HUES64 (cell line): Measurements from ENCODE around the gene NANOG.
"Not testable (repeated sequence)": the region's sequence is repeated elsewhere in the genome, so short reads cannot be mapped to it uniquely, and the experiment has no call there.

Experiments used
- H3K27ac ChIP-seq: 2 replicates; pipeline ENCODE4 v1.7.0; 2013; ENCODE audit warnings: low read depth, low read length, inconsistent platforms
- H3K27me3 ChIP-seq: 2 replicates; pipeline ENCODE4 v1.6.1; 2013; ENCODE audit warnings: mild to moderate bottlenecking, low read length; ENCODE audit not compliant: insufficient read depth
- H3K36me3 ChIP-seq: 2 replicates; pipeline ENCODE4 v1.6.1; 2013; ENCODE audit warnings: mild to moderate bottlenecking, low read length; ENCODE audit not compliant: insufficient read depth
- H3K4me1 ChIP-seq: 2 replicates; pipeline ENCODE4 v1.6.1; 2013; ENCODE audit warnings: mild to moderate bottlenecking, low read length, moderate library complexity; ENCODE audit not compliant: insufficient read depth
- H3K4me3 ChIP-seq: 2 replicates; pipeline ENCODE4 v1.5.1; 2013; ENCODE audit warnings: mild to moderate bottlenecking, low read length, moderate library complexity
- H3K9ac ChIP-seq: 2 replicates; pipeline ENCODE4 v1.6.1; 2013; ENCODE audit warnings: mild to moderate bottlenecking, low read depth, low read length
- H3K9me3 ChIP-seq: 2 replicates; pipeline ENCODE4 v1.6.1; 2013; ENCODE audit warnings: low read depth, low read length; ENCODE audit not compliant: insufficient read depth
- WGBS: fragments of 150-250, 120-280 bp; methylation state at CpG from one replicate; pipeline ENCODE4 v1.1.7; 2013; ENCODE audit warnings: missing lambda C conversion rate; 5-methylcytosine and 5-hydroxymethylcytosine counted together

NANOG gene

DNA sequence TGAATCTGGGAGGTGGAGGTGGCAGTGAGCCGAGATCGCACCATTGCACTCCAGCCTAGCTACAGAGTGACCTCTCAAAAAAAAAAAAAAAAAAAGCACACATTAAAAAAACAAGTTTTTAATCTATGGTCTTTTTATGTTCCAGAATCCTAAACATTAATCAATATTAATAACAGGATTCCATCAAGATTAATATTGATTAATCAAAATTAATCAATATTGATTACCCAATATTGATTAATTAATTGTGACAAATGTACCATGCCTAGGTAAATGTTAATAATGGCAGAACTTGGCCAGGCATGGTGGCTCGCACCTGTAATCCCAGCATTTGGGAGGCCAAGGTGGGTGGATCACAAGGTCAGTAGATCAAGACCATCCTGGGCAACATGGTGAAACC is 7.9 kb upstream of the NANOG start:
- 73% methylated on average over 2 of the region's 3 CpGs for whole genome bisulfite sequencing
- no peak overlapping the region for H3K27ac ChIP-seq

DNA sequence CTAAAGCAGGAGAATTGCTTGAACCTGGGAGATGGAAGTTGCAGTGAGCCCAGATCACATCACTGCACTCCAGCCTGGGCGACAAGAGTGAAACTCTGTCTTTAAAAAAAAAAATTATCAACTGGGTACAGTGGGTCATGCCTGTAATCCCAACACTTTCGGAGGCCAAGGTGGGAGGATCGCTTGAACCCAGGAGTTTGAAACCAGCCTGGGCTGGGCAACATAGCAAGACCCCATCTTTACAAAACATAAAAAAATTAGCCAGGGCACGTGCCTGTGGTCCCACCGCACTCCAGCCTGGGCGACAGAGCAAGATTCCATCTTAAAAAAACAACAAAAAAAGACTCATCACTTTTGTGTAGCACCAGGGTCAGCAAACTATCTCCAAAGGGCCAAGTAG is 7.1 kb upstream of the NANOG start:
- WGBS: 95% methylated on average over 6 of the region's 6 CpGs
- Histone ChIP-seq H3K4me3 (no peak overlapping the region), H3K4me1 (peaks cover 17% of the 10 kb centered on the region), H3K27me3 (no peaks in the 10 kb centered on the region), H3K9ac (no peak overlapping the region), H3K9me3 (no peaks in the 10 kb centered on the region), H3K36me3 (no peaks in the 10 kb centered on the region), H3K27ac (no peak overlapping the region)

More for the DNA sequence above, 7.9 kb upstream of the NANOG start:
- H3K27me3 ChIP-seq: no peaks in the 10 kb centered on the region
- no peak overlapping the region for H3K4me3 ChIP-seq
- no peak overlapping the region for H3K9ac ChIP-seq
- peaks cover 12% of the 10 kb centered on the region; the same call in 1 of the 2 replicates for H3K4me1 ChIP-seq
- no peaks in the 10 kb centered on the region for H3K36me3 ChIP-seq
- H3K9me3 ChIP-seq: no peaks in the 10 kb centered on the region

DNA sequence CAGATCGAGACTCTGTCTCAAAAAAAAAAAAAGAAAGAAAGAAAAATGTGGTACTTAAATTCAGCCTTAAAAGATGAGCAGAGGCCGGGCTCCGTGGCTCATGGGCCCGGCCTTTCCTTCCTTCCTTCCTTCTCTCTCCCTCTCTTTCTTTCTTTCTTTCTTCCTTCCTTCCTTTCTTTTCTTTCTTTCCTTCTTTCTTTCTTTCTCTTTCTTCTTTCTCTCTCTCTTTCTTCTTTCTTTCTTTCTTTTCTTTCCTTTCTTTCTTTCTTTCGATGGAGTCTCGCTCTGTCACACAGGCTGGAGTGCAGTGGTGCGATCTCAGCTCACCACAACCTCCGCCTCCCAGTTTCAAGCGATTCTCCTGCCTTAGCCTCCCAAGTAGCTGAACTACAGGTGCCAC is 5.8 kb upstream of the NANOG start:
- not testable (repeated sequence) for H3K36me3 ChIP-seq, H3K9me3 ChIP-seq, H3K9ac ChIP-seq, H3K4me3 ChIP-seq, H3K27ac ChIP-seq, H3K27me3 ChIP-seq
- WGBS: 85% methylated on average over 9 of the region's 9 CpGs
- peaks cover 31% of the 10 kb centered on the region for H3K4me1 ChIP-seq

DNA sequence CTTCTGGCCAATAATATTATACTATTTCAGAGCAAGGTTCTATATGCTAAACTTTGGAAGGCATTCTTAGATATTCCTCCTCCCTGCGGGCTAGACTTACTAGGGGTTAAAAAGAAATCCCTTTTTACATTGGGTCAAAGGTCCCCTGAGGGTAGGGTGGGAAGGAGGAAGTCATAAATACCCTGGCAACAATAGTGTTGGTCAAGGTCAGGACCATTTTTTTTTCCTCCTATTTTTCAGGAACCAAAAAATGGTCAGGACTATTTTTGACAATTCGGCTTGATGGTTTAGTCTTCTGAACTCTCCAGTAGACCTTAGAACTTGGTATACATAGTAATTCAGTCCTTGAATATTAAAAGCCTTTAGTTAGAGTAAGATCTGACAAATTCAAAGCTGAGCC is 4.5 kb upstream of the NANOG start:
- H3K27ac ChIP-seq: no peak overlapping the region
- no peaks in the 10 kb centered on the region for H3K9me3 ChIP-seq
- 83% methylated on average over 1 of the region's 2 CpGs for WGBS
- H3K4me3 ChIP-seq: no peak overlapping the region
- no peaks in the 10 kb centered on the region for H3K27me3 ChIP-seq
- H3K9ac ChIP-seq: no peak overlapping the region
- H3K4me1 ChIP-seq: peaks cover 33% of the 10 kb centered on the region
- no peaks in the 10 kb centered on the region for H3K36me3 ChIP-seq

DNA sequence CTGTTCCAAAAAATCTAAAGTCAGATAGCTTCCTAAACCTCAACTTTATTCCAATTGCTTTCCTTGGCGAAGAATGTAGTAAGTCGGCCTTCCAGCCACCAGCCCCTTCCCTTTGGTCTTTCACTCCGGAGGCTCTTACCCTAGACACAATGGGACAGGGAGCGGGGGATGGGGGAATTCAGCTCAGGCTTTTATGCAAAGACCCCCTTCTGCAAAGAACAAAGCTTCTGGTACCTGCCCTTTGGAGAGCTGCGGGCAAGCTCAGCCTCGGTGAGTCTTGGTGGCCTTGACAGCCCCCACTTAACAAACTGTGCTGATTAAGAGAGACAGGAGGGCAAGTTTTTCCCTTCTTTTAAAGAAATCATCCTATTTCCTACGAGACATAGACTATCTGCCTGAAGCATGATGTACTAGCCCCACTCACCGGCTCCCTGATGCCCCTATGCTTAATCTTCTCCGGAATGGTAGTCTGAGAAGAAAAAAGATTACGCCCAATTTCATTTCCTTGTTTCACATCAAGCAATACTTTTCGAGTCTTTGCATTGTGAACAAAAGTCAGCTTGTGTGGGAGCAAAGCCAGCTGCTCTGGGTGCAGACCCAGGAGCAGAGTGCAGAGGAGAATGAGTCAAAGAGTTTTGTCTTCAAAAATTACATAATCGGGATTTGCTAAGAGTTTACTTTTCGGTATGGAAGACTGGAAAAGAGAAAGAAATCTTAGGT is 1.5 kb upstream of the NANOG start:
- H3K9me3 ChIP-seq: no peaks in the 10 kb centered on the region
- peak overlapping the region; percentile 71 for H3K4me3 ChIP-seq
- WGBS: 7% methylated on average over 13 of the region's 13 CpGs
- peaks cover 43% of the 10 kb centered on the region for H3K4me1 ChIP-seq
- peaks cover 18% of the 10 kb centered on the region for H3K36me3 ChIP-seq
- H3K27ac ChIP-seq: peak overlapping the region; percentile 90
- H3K27me3 ChIP-seq: no peaks in the 10 kb centered on the region
- H3K9ac ChIP-seq: peak overlapping the region; percentile 67

DNA sequence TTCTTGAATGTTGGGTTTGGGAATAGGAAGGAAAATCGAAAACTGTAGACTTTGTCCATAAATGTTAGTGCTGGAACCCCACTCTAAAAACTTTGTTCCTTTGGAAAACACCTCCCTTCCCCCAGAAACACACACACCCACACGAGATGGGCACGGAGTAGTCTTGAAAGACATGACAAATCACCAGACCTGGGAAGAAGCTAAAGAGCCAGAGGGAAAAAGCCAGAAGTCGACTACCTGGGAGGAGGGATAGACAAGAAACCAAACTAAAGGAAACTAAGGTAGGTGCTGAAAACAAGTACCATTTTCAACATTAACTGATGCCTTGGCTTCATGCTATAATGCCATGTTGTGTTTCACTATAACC is 925 bp upstream of the NANOG start:
- WGBS: 9% methylated on average over 4 of the region's 4 CpGs
- peak overlapping the region; percentile 67 for H3K9ac ChIP-seq
- peak overlapping the region; percentile 71 for H3K4me3 ChIP-seq
- peak overlapping the region; percentile 90 for H3K27ac ChIP-seq
- H3K36me3 ChIP-seq: peaks cover 22% of the 10 kb centered on the region
- H3K9me3 ChIP-seq: no peaks in the 10 kb centered on the region
- H3K27me3 ChIP-seq: no peaks in the 10 kb centered on the region
- peaks cover 43% of the 10 kb centered on the region for H3K4me1 ChIP-seq

DNA sequence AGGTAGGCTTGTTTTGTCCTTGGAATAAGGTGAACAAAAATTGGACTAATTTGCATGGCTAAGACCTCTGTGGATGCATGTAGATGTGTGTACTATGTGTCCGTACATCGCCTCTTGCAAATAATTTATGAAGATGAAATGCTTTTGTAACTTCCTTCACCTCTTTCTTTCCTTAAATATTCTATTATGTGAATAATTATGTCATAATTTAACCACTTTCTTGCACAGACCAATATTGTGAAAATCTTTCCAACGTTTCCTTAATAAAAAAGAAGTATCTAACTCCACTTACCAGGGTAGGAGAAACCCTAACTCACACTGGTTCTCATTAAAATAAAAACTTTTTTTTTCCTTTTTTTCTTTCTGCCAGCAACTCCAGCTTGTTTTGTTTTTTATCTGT is 4.0 kb downstream of the NANOG start:
- no peaks in the 10 kb centered on the region for H3K9me3 ChIP-seq
- H3K27ac ChIP-seq: no peak overlapping the region
- WGBS: 82% methylated on average over 2 of the region's 3 CpGs
- H3K27me3 ChIP-seq: no peaks in the 10 kb centered on the region
- H3K4me1 ChIP-seq: peaks cover 23% of the 10 kb centered on the region
- H3K9ac ChIP-seq: no peak overlapping the region
- peaks cover 49% of the 10 kb centered on the region for H3K36me3 ChIP-seq
- H3K4me3 ChIP-seq: no peak overlapping the region

DNA sequence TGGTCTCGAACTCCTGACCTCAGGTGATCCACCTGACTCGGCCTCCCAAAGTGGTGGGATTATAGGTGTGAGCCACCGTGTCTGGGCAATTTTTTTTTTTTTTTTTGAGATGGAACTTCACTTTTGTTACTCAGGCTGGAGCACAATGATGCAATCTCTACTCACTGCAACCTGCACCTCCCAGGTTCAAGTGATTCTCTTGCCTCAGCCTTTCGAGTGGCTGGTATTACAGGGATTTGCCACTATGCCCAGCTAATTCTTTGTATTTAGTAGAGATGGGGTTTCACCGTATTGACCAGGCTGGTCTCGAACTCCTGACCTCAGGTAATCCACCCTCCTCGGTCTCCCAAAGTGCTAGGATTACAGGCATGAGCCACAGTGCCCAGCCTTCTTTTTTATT is 8.1 kb downstream of the NANOG start:
- H3K36me3 ChIP-seq: peaks cover 39% of the 10 kb centered on the region

DNA sequence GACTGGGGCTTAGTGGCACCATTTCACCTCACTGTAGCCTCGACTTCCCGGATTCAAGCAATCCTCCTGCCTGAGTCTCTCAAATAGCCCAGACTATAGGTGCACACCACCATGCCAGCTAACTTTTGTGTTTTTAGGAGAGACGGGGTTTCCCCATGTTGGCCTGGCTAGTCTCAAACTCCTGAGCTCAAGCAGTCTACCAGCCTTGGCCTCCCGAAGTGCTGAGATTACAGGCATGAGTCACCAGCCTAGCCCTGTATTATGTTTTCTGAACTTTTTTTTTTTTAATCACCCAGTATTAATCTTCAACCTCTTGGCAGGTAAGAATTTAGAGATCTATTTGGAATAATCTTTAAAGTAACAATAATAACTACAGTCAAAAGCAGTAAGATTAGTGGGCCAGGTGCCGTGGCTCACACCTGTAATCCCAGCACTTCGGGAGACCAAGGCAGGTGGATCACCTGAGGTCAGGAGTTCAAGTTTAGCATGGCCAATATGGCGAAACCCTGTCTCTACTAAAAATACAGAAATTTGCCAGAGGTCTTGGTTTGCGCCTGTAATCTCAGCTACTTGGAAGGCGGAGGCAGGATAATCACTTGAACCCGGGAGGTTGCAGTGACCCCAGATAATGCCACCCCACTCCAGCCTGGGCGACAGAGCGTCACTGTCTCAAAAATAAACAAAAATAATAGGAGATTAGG is 8.6 kb downstream of the NANOG start:
- 66% methylated on average over 10 of the region's 12 CpGs for WGBS
- Histone ChIP-seq H3K4me3 (no peak overlapping the region), H3K9ac (peak overlapping the region; percentile 59), H3K27me3 (no peaks in the 10 kb centered on the region), H3K27ac (peak overlapping the region; percentile 95), H3K4me1 (peaks cover 23% of the 10 kb centered on the region), H3K9me3 (no peaks in the 10 kb centered on the region), H3K36me3 (peaks cover 34% of the 10 kb centered on the region)

More for the DNA sequence above, 8.1 kb downstream of the NANOG start:
- WGBS: 91% methylated on average over 4 of the region's 7 CpGs
- H3K4me3 ChIP-seq, H3K27me3 ChIP-seq, H3K9me3 ChIP-seq: not testable (repeated sequence)
- H3K4me1 ChIP-seq: peaks cover 25% of the 10 kb centered on the region
- H3K9ac ChIP-seq: peak overlapping the region; percentile 59; the same call in 1 of the 2 replicates
- peak overlapping the region; percentile 95 for H3K27ac ChIP-seq

DNA sequence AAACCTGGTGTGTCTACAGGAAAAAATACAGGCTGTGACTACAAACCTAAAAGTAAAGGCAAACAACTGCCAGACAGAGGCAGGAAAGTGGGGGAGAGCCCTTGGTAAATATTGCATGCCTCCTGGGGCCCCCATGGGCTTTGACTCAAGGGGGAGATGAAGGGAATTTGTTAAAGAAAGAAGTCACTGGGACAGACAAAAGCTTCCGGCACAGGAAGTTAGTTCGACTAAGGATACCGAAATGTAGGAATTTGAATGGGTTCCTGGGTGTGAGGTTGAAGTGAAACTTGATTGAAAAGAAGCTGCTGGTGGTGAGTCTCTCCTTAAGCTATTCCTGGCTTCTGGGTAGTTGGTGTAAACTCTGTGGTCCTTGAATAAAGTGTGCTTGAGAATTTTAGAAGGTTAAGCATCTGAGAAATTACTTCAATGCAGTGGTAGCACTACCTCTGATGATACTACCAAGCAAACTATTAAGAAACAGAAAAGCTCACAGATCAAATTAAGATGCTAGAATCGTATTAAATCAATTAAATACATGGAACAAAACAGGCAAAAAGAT is 9.6 kb downstream of the NANOG start:
- not testable (repeated sequence) for H3K4me3 ChIP-seq

DNA sequence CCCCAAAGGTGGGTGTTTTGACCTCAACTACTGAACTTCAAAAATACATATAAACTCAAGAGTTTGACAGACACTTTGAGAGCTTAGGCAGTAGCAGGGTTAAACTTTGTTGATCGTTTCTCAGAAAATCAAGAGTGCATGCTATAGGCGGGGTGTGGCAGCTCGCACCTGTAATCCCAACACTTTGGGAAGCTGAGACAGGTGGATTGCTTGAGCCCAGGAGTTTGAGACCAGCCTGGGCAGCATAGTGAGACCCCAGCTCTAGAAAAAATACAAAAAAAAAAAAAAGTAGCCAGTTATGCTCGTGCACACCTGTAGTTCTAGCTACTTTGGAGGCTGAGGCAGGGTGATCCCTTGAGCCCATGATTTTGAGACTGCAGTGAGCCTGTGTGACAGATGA is 12.3 kb downstream of the NANOG start:
- 63% methylated on average over 4 of the region's 4 CpGs for WGBS
- H3K27me3 ChIP-seq: no peaks in the 10 kb centered on the region
- peaks cover 16% of the 10 kb centered on the region for H3K36me3 ChIP-seq
- no peaks in the 10 kb centered on the region for H3K9me3 ChIP-seq
- H3K9ac ChIP-seq: no peak overlapping the region
- peaks cover 23% of the 10 kb centered on the region for H3K4me1 ChIP-seq
- H3K27ac ChIP-seq: no peak overlapping the region
- no peak overlapping the region for H3K4me3 ChIP-seq

More for the DNA sequence above, 9.6 kb downstream of the NANOG start:
- not testable (repeated sequence) for H3K9me3 ChIP-seq, H3K27me3 ChIP-seq
- H3K36me3 ChIP-seq: peaks cover 28% of the 10 kb centered on the region
- H3K9ac ChIP-seq: peak overlapping the region; percentile 59
- peaks cover 23% of the 10 kb centered on the region for H3K4me1 ChIP-seq
- peak overlapping the region; percentile 96 for H3K27ac ChIP-seq
- WGBS: no CpG with 5 or more reads among the region's 4 CpGs
